Endothelial cell of umbilical vein (primary cell): ENCODE measurements around the gene AFAP1L2. TPM values are rescaled to one million over a fixed set of nuclear protein-coding genes. Genes with fewer than 3 reads are reported as not detected.

ENCODE experiments used
- BruUV-seq: library from RNA; stranded (reverse); fragments of 400-500 nt; replicated peaks from 2 replicates; lab custom pipeline; 2021; lab: Mats Ljungman, UMichigan
- CTCF ChIA-PET: fragments of 300-600, 350-600 bp; sonication (Branson Sonifier 250); formaldehyde crosslinking; loops from one replicate; lab custom pipeline; 2021; ENCODE audit warnings: antibody characterized with exemption, inconsistent platforms; lab: Charles Lee
- POLR2A ChIA-PET: fragments of 300-600, 350-600 bp; sonication (Branson Sonifier 250); formaldehyde crosslinking; loops from one replicate; lab custom pipeline; 2021; ENCODE audit warnings: antibody characterized with exemption, inconsistent platforms; lab: Charles Lee
- DNase-seq: peaks from one replicate; pipeline ENCODE4 v3.0.0-alpha.2; 2011; ENCODE audit warnings: low read depth, low spot score
- FAIRE-seq: peaks from 2 replicates; lab custom pipeline; 2011; peaks lifted over from hg19 to GRCh38; lab: Jason Lieb, UNC
- H2AFZ ChIP-seq: 2 replicates; pipeline ENCODE4 v1.6.0; 2012; ENCODE audit warnings: low read depth, low read length, control low read depth, inconsistent platforms
- H3K27ac ChIP-seq: 2 replicates; pipeline ENCODE4 v1.5.1; 2011; ENCODE audit warnings: low read depth, mild to moderate bottlenecking, control low read depth, low read length, moderate library complexity; ENCODE audit not compliant: insufficient read depth
- H3K27me3 ChIP-seq, 2 experiments: 2 replicates each; pipeline versions ENCODE4 v1.6.0 to v1.6.1; 2011; ENCODE audit warnings: low read length in 2 of 2, mixed read lengths in 1 of 2; ENCODE audit not compliant: control insufficient read depth in 2 of 2, insufficient read depth in 2 of 2
- H3K36me3 ChIP-seq, 2 experiments: 2 replicates in 1 of 2; 3 replicates in 1 of 2; pipeline ENCODE4 v1.5.1; 2011; ENCODE audit warnings: low read length in 2 of 2, mild to moderate bottlenecking in 1 of 2, moderate library complexity in 1 of 2; ENCODE audit not compliant: control insufficient read depth in 2 of 2, insufficient read depth in 2 of 2; ENCODE audit errors: extremely low read depth in 1 of 2
- H3K4me1 ChIP-seq: 3 replicates; pipeline ENCODE4 v1.5.1; 2011; ENCODE audit warnings: mild to moderate bottlenecking, low read length; ENCODE audit not compliant: control insufficient read depth, insufficient read depth; ENCODE audit errors: extremely low read depth
- H3K4me2 ChIP-seq: 2 replicates; pipeline ENCODE4 v1.6.1; 2011; ENCODE audit warnings: low read length, control low read depth, mixed read lengths; ENCODE audit not compliant: insufficient read depth
- H3K4me3 ChIP-seq, 3 experiments: fragments of 200-600 bp in 1 of 3; sonication (generic), shearing (Covaris generic) in 1 of 3; replicated peaks in 1 of 3; 2 replicates each; pipeline ENCODE4 v1.5.1; 2011 to 2016; ENCODE audit warnings: control low read depth in 3 of 3, low read length in 3 of 3, mild to moderate bottlenecking in 2 of 3, inconsistent platforms in 1 of 3, low read depth in 1 of 3, moderate library complexity in 1 of 3; ENCODE audit not compliant: insufficient read depth in 1 of 3
- H3K79me2 ChIP-seq: 2 replicates; pipeline ENCODE4 v1.6.0; 2012; ENCODE audit warnings: low read length, inconsistent platforms; ENCODE audit not compliant: control insufficient read depth, insufficient read depth
- H3K9ac ChIP-seq: replicated peaks from 2 replicates; pipeline ENCODE3; 2011; ENCODE audit warnings: low read length, control low read depth; ENCODE audit not compliant: insufficient read depth; ENCODE audit errors: extremely low read depth
- H3K9me1 ChIP-seq: replicated peaks from 3 replicates; pipeline ENCODE4 v1.6.0; 2011; ENCODE audit warnings: mild to moderate bottlenecking, low read length; ENCODE audit not compliant: control insufficient read depth, insufficient read depth; ENCODE audit errors: extremely low read depth
- H3K9me3 ChIP-seq: replicated peaks from 2 replicates; pipeline ENCODE4 v1.5.1; 2012; ENCODE audit warnings: low read length, inconsistent platforms; ENCODE audit not compliant: control insufficient read depth, insufficient read depth
- H4K20me1 ChIP-seq: replicated peaks from 2 replicates; pipeline ENCODE3; 2011; ENCODE audit warnings: mild to moderate bottlenecking, low read length; ENCODE audit not compliant: control insufficient read depth, insufficient read depth; ENCODE audit errors: extremely low read depth
- EZH2 ChIP-seq: IDR thresholded peaks from 2 replicates; pipeline ENCODE4 v1.6.1; 2012; ENCODE audit warnings: borderline replicate concordance, low read depth, mild to moderate bottlenecking, moderate library complexity, low read length, inconsistent platforms; ENCODE audit not compliant: severe bottlenecking
- FOS ChIP-seq: IDR thresholded peaks from 2 replicates; pipeline ENCODE4 v1.6.1; 2011; ENCODE audit warnings: mild to moderate bottlenecking, low read length, moderate library complexity, borderline replicate concordance; ENCODE audit not compliant: insufficient read depth
- GATA2 ChIP-seq: IDR thresholded peaks from 2 replicates; pipeline ENCODE4 v1.7.0; 2011; ENCODE audit warnings: low read depth, mild to moderate bottlenecking, moderate library complexity, mixed read lengths, low read length; ENCODE audit not compliant: insufficient read length, insufficient read depth
- JUN ChIP-seq: IDR thresholded peaks from 2 replicates; pipeline ENCODE4 v1.6.1; 2011; ENCODE audit warnings: borderline replicate concordance, low read depth; ENCODE audit not compliant: insufficient read length, insufficient read depth
- MYC ChIP-seq: IDR thresholded peaks from one replicate; pipeline ENCODE4 v1.6.1; 2011; ENCODE audit warnings: mild to moderate bottlenecking, low read depth, low read length
- POLR2A ChIP-seq: IDR thresholded peaks from 2 replicates; pipeline ENCODE4 v1.6.1; 2012; ENCODE audit warnings: low read depth, mild to moderate bottlenecking, control low read depth, low read length
- POLR2AphosphoS5 ChIP-seq: IDR thresholded peaks from 2 replicates; pipeline ENCODE4 v1.6.1; 2012; ENCODE audit warnings: low read depth, mild to moderate bottlenecking, control low read depth, low read length, moderate library complexity; ENCODE audit not compliant: insufficient read depth
- dilution Hi-C: fragments of 300-500 bp; cut with MboI; formaldehyde crosslinking; loops from one replicate; pipeline ENCODE4 v1.15.0; 2019; ENCODE audit warnings: low sequenced_read_pairs; ENCODE audit not compliant: extremely low pct_ligation_motif_present
- intact Hi-C: fragments of 100-400 bp; cut with micrococcal nuclease; formaldehyde crosslinking; loops from one replicate; pipeline ENCODE4 v1.10.0; 2022
- polyA plus RNA-seq, 4 experiments: library from polyadenylated mRNA; depleted of rRNA in 3 of 4; stranded (reverse) in 3 of 4; unstranded in 1 of 4; fragments of >200 nt; gene quantifications; 2 replicates each; pipeline versions ENCODE4 v1.2.1 to v1.2.3, GENCODE V29; 2011 to 2012; ENCODE audit warnings: missing spikeins in 1 of 4
- total RNA-seq: library from RNA; stranded (reverse); gene quantifications from 2 replicates; pipeline ENCODE4 v1.2.3, GENCODE V29; 2021
- TF ChIP-seq, protein P1 (sequence below), 2 donors: IDR thresholded peaks; 1 replicate in 1 of 2; 2 replicates in 1 of 2; pipeline ENCODE4 v1.5.1; 2011; ENCODE audit warnings: low read length in 2 of 2, mild to moderate bottlenecking in 2 of 2, moderate library complexity in 2 of 2, control low read depth in 1 of 2, inconsistent platforms in 1 of 2, low read depth in 1 of 2; ENCODE audit not compliant: insufficient read depth in 1 of 2; ENCODE audit errors: extremely low read depth in 1 of 2
- TF ChIP-seq, protein P2 (sequence below): IDR thresholded peaks from 2 replicates; pipeline ENCODE4 v1.6.1; 2011; ENCODE audit not compliant: insufficient read depth, insufficient read length

The AFAP1L2 gene
- total and polyA plus RNA-seq, 2 donors (not counting 3 experiments of a cell fraction or from before 2014, with no cell fraction given) = 0.90 to 4.1 TPM

DNA sequence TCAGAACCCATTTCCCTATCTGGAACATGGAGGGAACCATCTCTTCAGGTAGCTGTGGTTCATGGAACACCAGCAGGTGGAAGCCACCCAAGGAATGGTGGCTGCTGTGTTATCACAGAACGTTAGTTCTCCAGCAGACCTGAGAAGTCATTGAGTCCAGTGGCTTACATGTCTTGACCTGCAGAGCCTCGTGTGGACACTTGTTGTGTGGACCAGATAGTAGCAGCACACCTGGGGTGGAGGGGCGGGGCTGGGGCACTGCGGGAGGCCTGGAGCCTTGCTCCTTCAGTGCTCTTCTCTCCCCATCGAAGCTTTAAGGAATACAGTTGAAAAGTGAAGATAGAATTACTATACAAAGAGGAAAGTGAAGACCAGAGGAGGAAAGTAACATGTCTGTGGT lies 122.8 kb downstream of the AFAP1L2 start:
- no TSS peak for BruUV-seq
- no peaks in the 10 kb centered on the region for H3K9me3 ChIP-seq
- TF ChIP-seq EZH2 (no peak), JUN (no peak), POLR2AphosphoS5 (no peak), FOS (no peak), POLR2A (no peak), GATA2 (no peak), MYC (no peak)
- TF ChIP-seq, protein P1, sequence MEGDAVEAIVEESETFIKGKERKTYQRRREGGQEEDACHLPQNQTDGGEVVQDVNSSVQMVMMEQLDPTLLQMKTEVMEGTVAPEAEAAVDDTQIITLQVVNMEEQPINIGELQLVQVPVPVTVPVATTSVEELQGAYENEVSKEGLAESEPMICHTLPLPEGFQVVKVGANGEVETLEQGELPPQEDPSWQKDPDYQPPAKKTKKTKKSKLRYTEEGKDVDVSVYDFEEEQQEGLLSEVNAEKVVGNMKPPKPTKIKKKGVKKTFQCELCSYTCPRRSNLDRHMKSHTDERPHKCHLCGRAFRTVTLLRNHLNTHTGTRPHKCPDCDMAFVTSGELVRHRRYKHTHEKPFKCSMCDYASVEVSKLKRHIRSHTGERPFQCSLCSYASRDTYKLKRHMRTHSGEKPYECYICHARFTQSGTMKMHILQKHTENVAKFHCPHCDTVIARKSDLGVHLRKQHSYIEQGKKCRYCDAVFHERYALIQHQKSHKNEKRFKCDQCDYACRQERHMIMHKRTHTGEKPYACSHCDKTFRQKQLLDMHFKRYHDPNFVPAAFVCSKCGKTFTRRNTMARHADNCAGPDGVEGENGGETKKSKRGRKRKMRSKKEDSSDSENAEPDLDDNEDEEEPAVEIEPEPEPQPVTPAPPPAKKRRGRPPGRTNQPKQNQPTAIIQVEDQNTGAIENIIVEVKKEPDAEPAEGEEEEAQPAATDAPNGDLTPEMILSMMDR (IDR thresholded peaks at IDR 0.05; ENCODE audit: extremely low read depth in 1 of 2, insufficient read depth in 1 of 2, low read depth in 1 of 2, low read length in 2 of 2) = no peak
- TF ChIP-seq, protein P2, sequence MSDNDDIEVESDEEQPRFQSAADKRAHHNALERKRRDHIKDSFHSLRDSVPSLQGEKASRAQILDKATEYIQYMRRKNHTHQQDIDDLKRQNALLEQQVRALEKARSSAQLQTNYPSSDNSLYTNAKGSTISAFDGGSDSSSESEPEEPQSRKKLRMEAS = no peak
- H3K36me3 ChIP-seq = no peaks in the 10 kb centered on the region
- no peak for DNase-seq
- no peak overlapping the region for H2AFZ ChIP-seq
- H3K4me1 ChIP-seq = no peaks in the 10 kb centered on the region
- no peak overlapping the region for H3K4me2 ChIP-seq
- H3K4me3 ChIP-seq = no peak overlapping the region
- H3K27ac ChIP-seq = no peak overlapping the region
- no peak for FAIRE-seq
- dilution Hi-C loops (no loop called here), intact Hi-C loops (no loop called here)
- peaks cover 0 to 7% of the 10 kb centered on the region in 2 experiments for H3K27me3 ChIP-seq
- no peaks in the 10 kb centered on the region for H3K79me2 ChIP-seq
- no peak overlapping the region for H3K9ac ChIP-seq
- no peaks in the 10 kb centered on the region for H4K20me1 ChIP-seq
- POLR2A ChIA-PET = no interaction called here
- CTCF ChIA-PET = interaction anchor here (3.2 kb wide), 1 partner anchor 23 kb away, joined by 9 read pairs; no protein-coding TSS in a partner anchor
- no peaks in the 10 kb centered on the region for H3K9me1 ChIP-seq
